T follicular helper cell (primary cell): ENCODE results near the gene MTHFD2L.
"Not testable (repeated sequence)": the region's sequence is repeated elsewhere in the genome, so short reads cannot be mapped to it uniquely, and the experiment has no call there.

Experiments used
- DNase-seq: peaks from one replicate; pipeline ENCODE4 v3.0.0-alpha.2; 2020; ENCODE audit warnings: low read depth

The MTHFD2L gene

GRCh38 chr4:74189331-74190043 is 31.6 kb downstream of the MTHFD2L start:
- no peak for DNase-seq

- no peak for DNase-seq
These were observed 32.4 kb downstream of the MTHFD2L start for GRCh38 chr4:74190332-74190731.

GRCh38 chr4:74190919-74191397 is 33.0 kb downstream of the MTHFD2L start:
- DNase-seq, result no peak

- no peak for DNase-seq
These were observed 39.2 kb downstream of the MTHFD2L start for GRCh38 chr4:74197080-74197479.

GRCh38 chr4:74202062-74202586 is 44.2 kb downstream of the MTHFD2L start:
- no peak for DNase-seq

- DNase-seq, result no peak
These were observed 45.5 kb downstream of the MTHFD2L start for GRCh38 chr4:74203467-74203866.

- DNase-seq, result no peak
These were observed 47.1 kb downstream of the MTHFD2L start for GRCh38 chr4:74205046-74205445.

GRCh38 chr4:74205559-74205958 is 47.6 kb downstream of the MTHFD2L start:
- no peak for DNase-seq

GRCh38 chr4:74206088-74206825 is 48.3 kb downstream of the MTHFD2L start:
- DNase-seq, result no peak

- not testable (repeated sequence) for DNase-seq
These were observed 56.7 kb downstream of the MTHFD2L start for GRCh38 chr4:74214457-74215159.

- not testable (repeated sequence) for DNase-seq
These were observed 57.3 kb downstream of the MTHFD2L start for GRCh38 chr4:74215236-74215635.

GRCh38 chr4:74217365-74217764 is 59.4 kb downstream of the MTHFD2L start:
- no peak for DNase-seq

GRCh38 chr4:74218201-74218600 is 60.3 kb downstream of the MTHFD2L start:
- DNase-seq, result no peak

GRCh38 chr4:74219240-74219639 is 61.3 kb downstream of the MTHFD2L start:
- no peak for DNase-seq

GRCh38 chr4:74223098-74223497 is 65.2 kb downstream of the MTHFD2L start:
- DNase-seq, result no peak

GRCh38 chr4:74223801-74224200 is 65.9 kb downstream of the MTHFD2L start:
- no peak for DNase-seq

- peak; percentile 47 for DNase-seq
These were observed 71.0 kb downstream of the MTHFD2L start for GRCh38 chr4:74228691-74229640.

GRCh38 chr4:74230902-74231499 is 73.1 kb downstream of the MTHFD2L start:
- no peak for DNase-seq

GRCh38 chr4:74235135-74235534 is 77.2 kb downstream of the MTHFD2L start:
- DNase-seq, result no peak

GRCh38 chr4:74237425-74237966 is 79.6 kb downstream of the MTHFD2L start:
- DNase-seq, result no peak

GRCh38 chr4:74244049-74244448 is 86.1 kb downstream of the MTHFD2L start:
- DNase-seq, result no peak
